Adrenal gland (tissue), 5 donors: ENCODE results near the gene MYNN.

Experiments used
- CTCF ChIP-seq, 6 experiments: fragments of 450-650 bp in 4 of 6; fragments of 200-600 bp in 2 of 6; sonication (generic) in 1 of 6; IDR thresholded peaks; 1 replicate in 5 of 6; 2 replicates in 1 of 6; pipeline versions ENCODE4 v1.5.1 to v1.8.0; 2016 to 2021; ENCODE audit warnings: antibody characterized with exemption in 6 of 6, mild to moderate bottlenecking in 2 of 6, moderate library complexity in 1 of 6
- POLR2A ChIP-seq, 2 donors: fragments of 450-650 bp; IDR thresholded peaks; one replicate each; pipeline ENCODE4 v1.6.1; 2017; ENCODE audit warnings: antibody characterized with exemption in 2 of 2, mild to moderate bottlenecking in 2 of 2, moderate library complexity in 1 of 2
- donor health status: DM: no; HTN: no; CAD: no.

GRCh38 chr3:169836942-169837275 lies 63.7 kb downstream of the MYNN start:
- TF ChIP-seq CTCF (IDR thresholded peaks at IDR 0.05) (no peak), POLR2A (IDR thresholded peaks at IDR 0.05) (no peak)
